IgD-negative memory B cell (primary cell): ENCODE data around the gene NCKAP5. TPM values are rescaled to one million over a fixed set of nuclear protein-coding genes. Genes with fewer than 3 reads are reported as not detected.

Experiments used
- H3K27ac Mint-ChIP-seq, 3 donors: one replicate each; pipeline ENCODE4 v1.8.0; 2020 to 2022; ENCODE audit warnings: mild to moderate bottlenecking in 3 of 3, mixed read lengths in 3 of 3, moderate library complexity in 1 of 3
- H3K27me3 Mint-ChIP-seq: one replicate; pipeline ENCODE4 v1.8.0; 2021; ENCODE audit warnings: mixed read lengths
- H3K36me3 Mint-ChIP-seq: one replicate; pipeline ENCODE4 v1.8.0; 2020; ENCODE audit warnings: mild to moderate bottlenecking, mixed read lengths
- H3K4me1 Mint-ChIP-seq, 3 donors: one replicate each; pipeline ENCODE4 v1.8.0; 2020 to 2022; ENCODE audit warnings: mixed read lengths in 3 of 3, mild to moderate bottlenecking in 1 of 3
- H3K4me3 Mint-ChIP-seq, 4 donors: one replicate each; pipeline ENCODE4 v1.8.0; 2020 to 2022; ENCODE audit warnings: mild to moderate bottlenecking in 4 of 4, mixed read lengths in 4 of 4, moderate library complexity in 3 of 4
- H3K9me3 Mint-ChIP-seq, 3 donors: one replicate each; pipeline ENCODE4 v1.8.0; 2020 to 2021; ENCODE audit warnings: mixed read lengths in 3 of 3, mild to moderate bottlenecking in 1 of 3
- polyA plus RNA-seq: library from polyadenylated mRNA; unstranded; fragments of 300-500 nt; fragmentation: Illumina TruSeq; gene quantifications from one replicate; pipeline ENCODE4 v1.2.3, GENCODE V29; 2021

The NCKAP5 gene
- polyA plus RNA-seq, 1 donor from 2014 or later: not detected

GRCh38 chr2:132798341-132798740 is 769.9 kb downstream of the NCKAP5 start:
- no peak overlapping the region for H3K4me3 Mint-ChIP-seq
- no peaks in the 10 kb centered on the region for H3K36me3 Mint-ChIP-seq
- no peaks in the 10 kb centered on the region for H3K4me1 Mint-ChIP-seq
- no peaks in the 10 kb centered on the region for H3K27me3 Mint-ChIP-seq
- H3K27ac Mint-ChIP-seq: no peak overlapping the region
- peaks cover 0 to 2% (median 0%) of the 10 kb centered on the region in 3 donors for H3K9me3 Mint-ChIP-seq

- no peaks in the 10 kb centered on the region for H3K4me1 Mint-ChIP-seq
- H3K36me3 Mint-ChIP-seq: no peaks in the 10 kb centered on the region
- no peaks in the 10 kb centered on the region for H3K27me3 Mint-ChIP-seq
- peaks cover 0 to 2% (median 0%) of the 10 kb centered on the region in 3 donors for H3K9me3 Mint-ChIP-seq
- H3K4me3 Mint-ChIP-seq: no peak overlapping the region
- H3K27ac Mint-ChIP-seq: no peak overlapping the region
Observed at GRCh38 chr2:132797556-132797955, 770.7 kb downstream of the NCKAP5 start.

GRCh38 chr2:132797071-132797470 is 771.2 kb downstream of the NCKAP5 start:
- Mint-ChIP-seq H3K36me3 (no peaks in the 10 kb centered on the region), H3K27ac (no peak overlapping the region), H3K27me3 (no peaks in the 10 kb centered on the region), H3K9me3 (peaks cover 0 to 2% (median 0%) of the 10 kb centered on the region in 3 donors), H3K4me1 (no peaks in the 10 kb centered on the region), H3K4me3 (no peak overlapping the region)

GRCh38 chr2:132795220-132795619 is 773.0 kb downstream of the NCKAP5 start:
- Mint-ChIP-seq H3K9me3 (peaks cover 0 to 2% (median 0%) of the 10 kb centered on the region in 3 donors), H3K4me1 (no peaks in the 10 kb centered on the region), H3K27ac (no peak overlapping the region)

GRCh38 chr2:132793532-132793931 is 774.7 kb downstream of the NCKAP5 start:
- H3K27ac Mint-ChIP-seq: peak overlapping the region in 1 of 3 donors; percentile 48
- no peak overlapping the region for H3K4me3 Mint-ChIP-seq
- peaks cover 0 to 2% (median 0%) of the 10 kb centered on the region in 3 donors for H3K9me3 Mint-ChIP-seq
- no peaks in the 10 kb centered on the region for H3K27me3 Mint-ChIP-seq
- no peaks in the 10 kb centered on the region for H3K4me1 Mint-ChIP-seq
- no peaks in the 10 kb centered on the region for H3K36me3 Mint-ChIP-seq

More at GRCh38 chr2:132795220-132795619, 773.0 kb downstream of the NCKAP5 start:
- H3K4me3 Mint-ChIP-seq: no peak overlapping the region
- H3K36me3 Mint-ChIP-seq: no peaks in the 10 kb centered on the region
- H3K27me3 Mint-ChIP-seq: no peaks in the 10 kb centered on the region

- Mint-ChIP-seq H3K9me3 (peaks cover 0 to 3% (median 0%) of the 10 kb centered on the region in 3 donors), H3K4me3 (no peak overlapping the region), H3K27ac (no peak overlapping the region), H3K27me3 (no peaks in the 10 kb centered on the region), H3K4me1 (no peaks in the 10 kb centered on the region), H3K36me3 (no peaks in the 10 kb centered on the region)
Observed at GRCh38 chr2:132790207-132790785, 778.0 kb downstream of the NCKAP5 start.

- Mint-ChIP-seq H3K4me1 (no peaks in the 10 kb centered on the region), H3K4me3 (no peak overlapping the region), H3K9me3 (peaks cover 0 to 3% (median 0%) of the 10 kb centered on the region in 3 donors), H3K27me3 (no peaks in the 10 kb centered on the region), H3K27ac (no peak overlapping the region), H3K36me3 (no peaks in the 10 kb centered on the region)
Observed at GRCh38 chr2:132789066-132789465, 779.2 kb downstream of the NCKAP5 start.

GRCh38 chr2:132788310-132788838 is 779.9 kb downstream of the NCKAP5 start:
- Mint-ChIP-seq H3K4me3 (no peak overlapping the region), H3K27ac (no peak overlapping the region), H3K4me1 (no peaks in the 10 kb centered on the region), H3K27me3 (no peaks in the 10 kb centered on the region), H3K36me3 (no peaks in the 10 kb centered on the region), H3K9me3 (peaks cover 0 to 2% (median 0%) of the 10 kb centered on the region in 3 donors)

GRCh38 chr2:132783883-132784282 is 784.4 kb downstream of the NCKAP5 start:
- Mint-ChIP-seq H3K27ac (peak overlapping the region in 1 of 3 donors; percentile 12), H3K4me3 (no peak overlapping the region), H3K27me3 (no peaks in the 10 kb centered on the region), H3K9me3 (peaks cover 0 to 2% (median 0%) of the 10 kb centered on the region in 3 donors), H3K4me1 (no peaks in the 10 kb centered on the region), H3K36me3 (no peaks in the 10 kb centered on the region)

GRCh38 chr2:132782176-132782783 is 786.0 kb downstream of the NCKAP5 start:
- no peaks in the 10 kb centered on the region for H3K4me1 Mint-ChIP-seq
- H3K4me3 Mint-ChIP-seq: no peak overlapping the region
- no peak overlapping the region for H3K27ac Mint-ChIP-seq
- no peaks in the 10 kb centered on the region for H3K27me3 Mint-ChIP-seq
- peaks cover 0 to 2% (median 0%) of the 10 kb centered on the region in 3 donors for H3K9me3 Mint-ChIP-seq
- no peaks in the 10 kb centered on the region for H3K36me3 Mint-ChIP-seq

GRCh38 chr2:132780651-132781050 is 787.6 kb downstream of the NCKAP5 start:
- Mint-ChIP-seq H3K4me3 (no peak overlapping the region), H3K27ac (no peak overlapping the region), H3K27me3 (no peaks in the 10 kb centered on the region), H3K36me3 (no peaks in the 10 kb centered on the region), H3K9me3 (no peaks in the 10 kb centered on the region), H3K4me1 (no peaks in the 10 kb centered on the region)

GRCh38 chr2:132779206-132779721 is 789.0 kb downstream of the NCKAP5 start:
- no peaks in the 10 kb centered on the region for H3K4me1 Mint-ChIP-seq
- no peaks in the 10 kb centered on the region for H3K27me3 Mint-ChIP-seq
- no peaks in the 10 kb centered on the region for H3K9me3 Mint-ChIP-seq
- H3K27ac Mint-ChIP-seq: no peak overlapping the region
- no peak overlapping the region for H3K4me3 Mint-ChIP-seq
- H3K36me3 Mint-ChIP-seq: no peaks in the 10 kb centered on the region

GRCh38 chr2:132776287-132776686 is 792.0 kb downstream of the NCKAP5 start:
- Mint-ChIP-seq H3K4me3 (no peak overlapping the region), H3K4me1 (no peaks in the 10 kb centered on the region), H3K27me3 (no peaks in the 10 kb centered on the region), H3K36me3 (no peaks in the 10 kb centered on the region), H3K9me3 (no peaks in the 10 kb centered on the region), H3K27ac (no peak overlapping the region)

- Mint-ChIP-seq H3K4me1 (no peaks in the 10 kb centered on the region), H3K27ac (no peak overlapping the region), H3K36me3 (no peaks in the 10 kb centered on the region), H3K27me3 (no peaks in the 10 kb centered on the region), H3K4me3 (no peak overlapping the region), H3K9me3 (no peaks in the 10 kb centered on the region)
Observed at GRCh38 chr2:132774189-132774588, 794.1 kb downstream of the NCKAP5 start.

- H3K4me1 Mint-ChIP-seq: no peaks in the 10 kb centered on the region
- no peak overlapping the region for H3K4me3 Mint-ChIP-seq
- no peak overlapping the region for H3K27ac Mint-ChIP-seq
- H3K9me3 Mint-ChIP-seq: no peaks in the 10 kb centered on the region
- no peaks in the 10 kb centered on the region for H3K27me3 Mint-ChIP-seq
- H3K36me3 Mint-ChIP-seq: no peaks in the 10 kb centered on the region
Observed at GRCh38 chr2:132773331-132773730, 794.9 kb downstream of the NCKAP5 start.

- Mint-ChIP-seq H3K9me3 (no peaks in the 10 kb centered on the region), H3K36me3 (no peaks in the 10 kb centered on the region), H3K4me1 (no peaks in the 10 kb centered on the region), H3K4me3 (no peak overlapping the region), H3K27me3 (no peaks in the 10 kb centered on the region), H3K27ac (no peak overlapping the region)
Observed at GRCh38 chr2:132772340-132772739, 795.9 kb downstream of the NCKAP5 start.
